ENCODE results near the gene GPR132. TPM values are rescaled to one million over a fixed set of nuclear protein-coding genes. Genes with fewer than 3 reads are reported as not detected.
A peak's percentile ranks its signal among the peaks of the same experiment; 100 is the strongest.
"Not testable (repeated sequence)": the region's sequence is repeated elsewhere in the genome, so short reads cannot be mapped to it uniquely, and the experiment has no call there.

The GPR132 gene
- total and polyA plus RNA-seq, 8 donors = under 0.01 to 11.1 (median 1.3) TPM

- 82 to 91% (median 83%) methylated on average over 7 of the region's 7 CpGs for WGBS, 5 donors
- Histone ChIP-seq H3K27me3 (no peaks in the 10 kb centered on the region), H3K9me3 (no peaks in the 10 kb centered on the region), H3K36me3 (no peaks in the 10 kb centered on the region), H3K27ac (peak overlapping the region in 1 of 5 donors; percentile 49), H3K4me3 (no peak overlapping the region), H3K4me1 (peaks cover 0 to 21% (median 8%) of the 10 kb centered on the region in 4 donors)
- intact Hi-C loops (cut with DNase I; ENCODE audit: low total_unique reads) = no loop called here
- TF ChIP-seq CTCF (IDR thresholded peaks at IDR 0.05) (no peak), POLR2A (IDR thresholded peaks at IDR 0.05) (no peak), POLR2AphosphoS5 (IDR thresholded peaks at IDR 0.05) (no peak), EP300 (IDR thresholded peaks at IDR 0.05) (no peak)
- DNase-seq = peak in 1 of 2 donors; percentile 45
Measured at GRCh38 chr14:105029402-105029801, 35.8 kb downstream of the GPR132 start.

- no peak overlapping the region for H3K4me3 ChIP-seq
- H3K27ac ChIP-seq = peak overlapping the region in 1 of 5 donors; percentile 49
- peaks cover 0 to 14% (median 8%) of the 10 kb centered on the region in 4 donors for H3K4me1 ChIP-seq
- intact Hi-C loops (cut with DNase I; ENCODE audit: low total_unique reads) = no loop called here
- no peaks in the 10 kb centered on the region for H3K27me3 ChIP-seq
- TF ChIP-seq POLR2A (IDR thresholded peaks at IDR 0.05) (no peak), POLR2AphosphoS5 (IDR thresholded peaks at IDR 0.05) (no peak), EP300 (IDR thresholded peaks at IDR 0.05) (no peak), CTCF (IDR thresholded peaks at IDR 0.05) (no peak)
- 82 to 86% (median 84%) methylated on average over 12 of the region's 12 CpGs for WGBS, 5 donors
- no peak for DNase-seq
- no peaks in the 10 kb centered on the region for H3K9me3 ChIP-seq
- no peaks in the 10 kb centered on the region for H3K36me3 ChIP-seq
Measured at GRCh38 chr14:105028251-105028927, 36.8 kb downstream of the GPR132 start.

- H3K9me3 ChIP-seq; intact Hi-C loops (cut with DNase I; ENCODE audit: low total_unique reads); DNase-seq; H3K27me3 ChIP-seq; H3K36me3 ChIP-seq; H3K4me3 ChIP-seq: not testable (repeated sequence)
- 67 to 88% (median 76%) methylated on average over 4 of the region's 4 CpGs for WGBS, 5 donors
- peaks cover 0 to 12% (median 7%) of the 10 kb centered on the region in 4 donors for H3K4me1 ChIP-seq
- H3K27ac ChIP-seq = peak overlapping the region in 1 of 5 donors; percentile 49
Measured at GRCh38 chr14:105027718-105028117, 37.5 kb downstream of the GPR132 start.

- intact Hi-C loops (cut with DNase I; ENCODE audit: low total_unique reads) = no loop called here
- Histone ChIP-seq H3K9me3 (no peaks in the 10 kb centered on the region), H3K27me3 (no peaks in the 10 kb centered on the region), H3K4me3 (no peak overlapping the region), H3K36me3 (no peaks in the 10 kb centered on the region), H3K4me1 (peaks cover 2 to 17% (median 9%) of the 10 kb centered on the region in 4 donors), H3K27ac (peak overlapping the region in 1 of 5 donors; percentile 49)
- 15 to 37% (median 21%) methylated on average over 1 of the region's 1 CpG for WGBS, 5 donors
- no peak for TF ChIP-seq POLR2AphosphoS5 (IDR thresholded peaks at IDR 0.05)
- no peak for TF ChIP-seq POLR2A (IDR thresholded peaks at IDR 0.05)
- no peak for TF ChIP-seq EP300 (IDR thresholded peaks at IDR 0.05)
- TF ChIP-seq CTCF (IDR thresholded peaks at IDR 0.05) = no peak
- no peak for DNase-seq
Measured at GRCh38 chr14:105026802-105027563, 38.2 kb downstream of the GPR132 start.

All from stomach (tissue), 9 donors.